GM18519 (cell line): ENCODE data around the gene RILPL1.
"Not testable (repeated sequence)": the region's sequence is repeated elsewhere in the genome, so short reads cannot be mapped to it uniquely, and the experiment has no call there.

Source experiments
- ATAC-seq: cut with Tn5 transposase; IDR thresholded peaks from one replicate; pipeline ENCODE4 v1.9.1; 2021; ENCODE audit warnings: mild to moderate bottlenecking, moderate library complexity; ENCODE audit not compliant: unreplicated experiment, low FRiP score

The RILPL1 gene

DNA sequence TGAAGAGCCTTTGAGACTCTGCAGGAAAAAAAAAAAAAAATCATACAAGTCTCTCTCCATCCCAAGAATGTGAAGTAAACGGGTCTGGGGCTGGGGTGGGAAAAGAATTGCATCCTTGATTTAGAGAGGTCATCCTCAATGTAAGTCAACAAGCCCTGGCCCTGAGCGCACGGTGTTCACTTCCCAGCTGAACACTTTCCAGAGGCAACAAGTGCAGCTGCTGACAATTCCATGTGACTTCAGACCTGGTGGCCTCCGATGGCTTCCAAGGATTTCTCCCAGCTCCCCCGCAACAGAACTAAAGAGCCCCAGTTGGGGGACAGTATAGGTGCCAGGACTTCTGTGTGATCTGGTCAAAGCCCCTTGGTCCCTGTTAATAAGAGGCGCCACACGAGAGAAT, 2.4 kb downstream of the RILPL1 start:
- no peak for ATAC-seq

DNA sequence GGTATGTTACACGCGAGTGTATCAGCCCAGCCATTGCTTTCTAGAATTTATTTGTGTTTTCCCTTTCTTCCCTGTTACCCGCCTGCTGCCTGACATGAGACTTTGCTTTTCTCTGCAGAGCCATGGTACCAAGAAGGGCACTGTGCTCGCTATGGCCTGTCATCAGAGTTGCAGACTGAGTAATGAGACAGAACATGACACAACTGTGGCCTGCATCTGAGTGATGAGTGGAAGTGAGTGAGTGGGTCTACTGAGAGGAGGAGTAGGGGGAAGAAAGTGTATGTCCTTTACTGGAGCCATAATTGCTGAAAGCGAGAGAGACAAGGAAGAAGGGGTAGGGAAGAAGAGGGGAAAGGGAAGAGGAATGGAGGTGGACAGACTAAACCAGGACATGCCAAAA, 2.9 kb downstream of the RILPL1 start:
- ATAC-seq, result no peak

DNA sequence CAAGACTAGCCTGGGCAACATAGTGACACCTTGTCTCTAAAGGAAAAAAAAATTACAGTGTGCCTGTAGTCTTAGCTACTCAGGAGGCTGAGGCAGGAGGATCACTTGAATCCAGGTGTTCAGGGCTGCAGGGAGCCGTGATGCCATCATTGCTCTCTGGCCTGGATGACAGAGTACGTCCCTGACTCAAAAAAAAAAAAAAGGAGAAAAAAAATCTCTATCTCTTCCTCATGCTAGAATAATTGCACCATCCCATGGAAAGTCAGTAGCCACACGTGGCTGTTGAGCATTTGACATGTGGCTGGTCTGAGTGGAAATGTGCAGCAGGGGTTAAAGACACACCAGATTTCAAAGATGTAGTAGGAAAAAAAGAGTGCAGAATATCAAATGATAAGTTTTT, 3.8 kb downstream of the RILPL1 start:
- ATAC-seq, result no peak

DNA sequence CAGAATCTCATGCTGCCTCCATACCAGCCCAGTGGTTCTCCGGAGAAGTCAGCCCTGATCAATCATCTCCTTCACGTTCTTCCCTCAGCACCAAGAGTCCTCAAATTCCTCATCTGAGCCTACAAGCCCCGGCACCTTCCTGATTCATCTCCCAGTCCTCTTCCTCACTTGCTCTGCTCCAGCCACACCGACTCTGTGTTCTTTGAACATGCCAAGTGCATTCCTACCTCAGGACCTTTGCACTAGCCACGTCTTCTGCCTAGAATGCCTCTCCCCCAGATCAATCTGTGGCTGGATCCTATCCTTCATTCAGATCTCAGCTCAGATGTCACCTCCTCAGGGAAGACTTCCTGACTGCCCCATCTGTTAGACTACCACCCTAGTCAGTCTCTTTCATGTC, 4.7 kb downstream of the RILPL1 start:
- no peak for ATAC-seq

DNA sequence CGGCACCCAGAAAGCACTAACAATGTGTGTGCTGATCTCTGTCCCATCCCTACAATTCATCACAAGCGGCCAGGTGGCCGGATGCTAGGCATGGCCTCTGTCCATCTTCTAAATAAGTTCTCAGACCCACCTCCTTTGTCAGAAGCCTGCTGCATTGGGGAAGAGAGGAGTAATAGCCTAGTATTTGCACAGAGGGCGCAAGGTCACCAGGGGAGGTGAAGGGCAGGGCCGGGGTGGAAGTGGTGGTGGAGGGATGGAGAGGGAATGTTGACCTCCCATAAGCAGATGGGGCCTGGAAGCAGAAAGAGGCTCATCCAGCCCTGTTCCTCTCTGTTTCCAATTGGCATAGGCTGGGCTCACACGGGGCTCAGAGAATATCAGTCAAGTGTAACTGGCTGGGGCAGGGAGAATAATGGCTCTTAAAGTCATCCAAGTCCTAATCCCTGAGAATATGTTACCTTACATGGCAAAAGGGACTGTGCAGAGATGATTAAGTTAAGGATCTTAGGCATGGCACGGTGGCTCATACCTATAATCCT, 6.9 kb downstream of the RILPL1 start:
- no peak for ATAC-seq

DNA sequence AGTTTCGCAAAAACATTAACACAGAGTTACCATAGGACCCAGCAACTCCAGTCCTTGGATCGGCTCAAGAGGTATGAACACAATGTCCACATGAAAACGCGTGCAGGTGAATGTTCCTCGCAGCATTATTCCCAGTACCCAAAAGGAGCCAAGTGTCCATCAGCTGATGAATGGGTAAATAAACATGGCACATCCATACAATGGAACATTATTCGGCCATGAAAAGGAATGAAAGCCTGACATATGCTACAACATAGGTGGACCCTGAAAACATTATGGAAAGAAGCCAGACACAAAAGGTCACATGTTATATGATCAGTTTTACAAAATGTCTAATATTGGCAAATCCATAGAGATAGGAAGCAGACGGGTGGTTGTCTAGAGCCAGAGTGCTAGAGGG, 9.1 kb downstream of the RILPL1 start:
- ATAC-seq, result no peak

DNA sequence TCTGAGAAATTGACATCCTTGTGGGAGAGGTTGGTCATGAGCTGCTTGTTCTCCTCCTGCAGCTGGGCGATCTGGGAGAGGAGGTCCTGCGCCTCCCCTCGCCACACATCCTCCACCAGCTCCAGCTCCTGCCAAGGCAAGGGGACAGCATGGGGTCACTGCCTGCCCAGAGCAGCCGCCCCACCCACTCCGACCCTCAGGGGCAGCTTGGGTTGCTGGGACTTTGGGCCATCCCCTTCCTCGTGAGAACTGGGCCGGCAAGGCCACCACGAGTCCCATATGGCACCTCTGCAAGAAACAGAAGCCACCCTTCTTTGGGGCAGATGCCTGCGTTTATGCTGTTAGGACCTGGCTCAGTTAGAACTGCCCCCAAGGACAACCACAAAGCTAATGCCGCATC, 10.0 kb downstream of the RILPL1 start:
- ATAC-seq, result no peak

DNA sequence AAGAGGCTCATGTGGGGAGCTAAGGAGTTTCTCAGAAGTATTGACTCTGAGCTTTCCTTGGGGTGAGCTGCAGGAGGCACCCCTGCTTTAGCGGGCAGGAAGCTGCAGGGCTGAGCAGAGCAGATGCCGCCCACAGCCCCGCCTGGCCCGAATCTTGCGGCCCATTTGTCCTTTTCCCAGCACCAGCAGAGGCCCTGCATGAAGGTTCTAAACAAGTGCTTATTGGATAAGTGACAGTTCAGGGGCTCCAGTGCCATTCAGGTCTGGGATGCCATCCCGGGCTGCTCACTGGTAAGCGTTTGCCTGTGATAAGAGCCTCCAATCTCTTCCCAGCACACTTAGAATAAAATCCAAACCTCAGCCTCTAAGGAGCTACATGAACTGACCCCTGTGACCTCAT, 11.4 kb downstream of the RILPL1 start:
- no peak for ATAC-seq

DNA sequence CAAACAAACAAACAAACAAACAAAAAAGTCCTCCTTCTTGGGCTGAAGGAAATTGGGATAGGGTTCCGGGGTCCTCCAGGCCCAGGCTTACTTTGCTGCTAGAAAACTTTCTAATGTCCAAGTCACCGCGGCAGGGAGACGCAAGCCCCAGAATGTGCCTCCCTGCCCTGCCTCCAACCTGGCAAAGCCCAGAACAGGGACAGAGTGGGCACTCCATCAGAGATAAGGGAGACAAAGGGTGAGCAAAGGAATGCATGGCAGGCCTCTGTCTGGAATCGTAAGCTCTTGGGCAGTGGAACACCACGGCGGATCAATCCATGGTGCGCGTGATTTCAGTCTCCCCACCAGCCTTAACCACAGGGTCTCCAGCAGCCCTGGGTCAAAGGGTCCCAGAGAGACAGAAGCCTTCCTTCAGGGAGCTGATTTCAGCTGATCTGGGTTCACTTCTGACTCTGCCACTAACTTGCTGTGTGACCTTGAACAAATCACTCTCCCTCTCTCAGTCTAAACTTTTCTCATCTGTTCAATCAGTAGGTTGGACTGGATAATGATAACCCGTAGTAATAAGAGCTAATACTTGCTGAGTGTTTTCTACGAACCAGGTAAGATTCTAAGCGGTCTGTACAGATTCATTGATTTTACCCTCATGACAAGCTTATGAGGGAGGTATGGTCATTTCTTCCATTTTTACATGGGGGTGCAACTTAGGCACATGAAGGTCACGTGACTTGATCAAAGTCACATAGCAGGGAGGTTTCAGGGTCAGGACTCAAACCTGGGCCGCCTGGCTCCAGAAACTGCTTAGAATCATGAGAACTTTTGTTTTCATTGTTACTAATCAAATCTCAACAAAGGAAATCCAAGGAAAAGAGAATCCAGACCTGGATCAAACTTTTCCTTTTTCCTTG, 12.7 kb downstream of the RILPL1 start:
- ATAC-seq, result no peak

DNA sequence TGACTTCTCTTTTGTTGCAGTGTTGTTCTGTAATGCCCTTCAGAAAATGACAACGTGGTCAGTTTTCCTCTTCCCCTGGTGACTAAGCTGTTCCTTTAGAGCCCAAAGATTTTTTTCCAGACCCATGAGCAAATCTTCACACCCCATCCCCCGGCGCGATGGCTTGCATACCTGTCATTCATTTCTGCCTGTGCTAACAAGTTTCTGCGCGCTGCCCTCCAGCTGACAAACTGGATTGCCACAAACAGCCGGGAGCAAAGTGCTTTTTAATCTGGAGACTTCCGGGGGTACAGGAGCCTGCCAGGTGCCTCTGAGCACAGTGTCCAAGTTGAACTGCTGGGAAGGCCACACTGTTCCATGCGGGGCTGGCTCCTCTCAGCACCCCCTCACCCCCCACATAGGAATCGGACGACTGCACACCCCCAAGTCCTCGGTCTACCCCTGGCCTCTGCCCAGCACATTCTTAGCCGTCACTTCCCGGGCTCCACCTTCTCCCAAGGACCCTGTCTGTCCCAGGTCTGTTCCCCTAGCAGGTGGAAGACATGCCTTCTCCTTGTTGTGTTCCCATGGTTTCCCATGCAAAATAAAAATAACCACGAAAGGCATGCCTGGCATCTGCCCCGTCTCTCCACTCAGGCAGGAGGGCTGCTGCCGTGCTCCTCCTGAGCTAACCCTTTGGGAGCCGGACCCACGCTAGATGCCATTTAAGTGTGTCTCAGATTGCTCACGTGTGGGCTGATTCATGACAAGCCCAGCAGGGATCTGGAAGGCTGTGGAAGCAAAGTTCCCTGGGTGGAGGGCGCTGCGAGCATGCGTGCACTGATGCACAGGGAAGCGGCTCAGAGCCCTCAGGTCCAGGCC, 14.1 kb downstream of the RILPL1 start:
- ATAC-seq, result no peak

DNA sequence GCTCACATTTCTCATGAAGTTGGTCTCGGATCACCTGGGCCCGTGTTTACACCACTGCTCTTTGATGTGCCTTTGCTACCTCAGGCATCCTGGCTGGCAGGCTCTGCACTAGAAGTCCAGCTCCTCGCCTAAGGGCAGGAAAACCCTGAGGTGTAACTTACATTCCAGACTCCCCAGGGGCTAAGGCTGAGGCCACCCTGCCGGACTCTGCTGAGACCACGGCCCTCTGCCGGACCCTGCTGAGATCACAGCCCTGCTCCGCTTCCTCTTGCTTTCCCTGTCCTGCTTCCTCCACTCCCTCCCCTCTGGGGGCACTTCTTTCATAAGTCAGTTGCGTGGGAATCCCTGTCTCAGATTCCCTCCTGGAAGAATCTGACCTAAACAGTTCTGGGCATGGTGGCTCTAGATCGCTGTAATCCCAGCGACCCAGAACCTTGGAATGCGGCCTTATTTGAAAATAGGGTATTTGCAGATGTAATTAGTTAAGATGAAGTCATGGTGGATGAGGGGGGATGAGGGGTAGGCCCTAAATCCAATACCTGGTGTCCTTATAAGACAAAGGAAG, 17.2 kb downstream of the RILPL1 start:
- ATAC-seq, result no peak

DNA sequence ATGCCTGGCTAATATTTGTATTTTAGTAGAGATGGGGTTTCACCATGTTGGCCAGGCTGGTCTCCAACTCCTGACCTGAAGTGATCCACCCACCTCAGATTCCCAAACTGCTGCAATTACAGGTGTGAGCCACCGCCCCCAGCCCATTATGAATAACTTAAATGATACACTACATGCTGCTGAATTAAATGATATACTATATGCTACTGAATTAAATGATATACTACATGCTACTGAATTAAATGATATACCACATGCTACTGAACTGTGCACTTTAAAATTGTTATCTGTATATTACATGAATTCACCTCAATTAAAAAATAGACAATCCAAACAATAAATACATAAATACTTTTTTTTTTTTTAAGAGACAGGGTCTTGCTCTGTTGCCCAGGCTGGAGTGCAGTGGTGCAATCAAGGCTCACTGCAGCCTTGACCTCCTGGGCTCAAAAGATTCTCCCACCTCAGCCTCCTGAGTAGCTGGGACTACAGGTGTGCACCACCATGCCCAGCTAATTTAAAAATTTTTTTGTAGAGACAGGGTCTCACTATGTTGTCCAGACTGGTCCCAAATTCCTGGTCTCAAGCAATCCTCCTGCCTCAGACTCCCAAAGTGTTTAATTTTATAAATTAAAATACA, 18.8 kb downstream of the RILPL1 start:
- not testable (repeated sequence) for ATAC-seq

DNA sequence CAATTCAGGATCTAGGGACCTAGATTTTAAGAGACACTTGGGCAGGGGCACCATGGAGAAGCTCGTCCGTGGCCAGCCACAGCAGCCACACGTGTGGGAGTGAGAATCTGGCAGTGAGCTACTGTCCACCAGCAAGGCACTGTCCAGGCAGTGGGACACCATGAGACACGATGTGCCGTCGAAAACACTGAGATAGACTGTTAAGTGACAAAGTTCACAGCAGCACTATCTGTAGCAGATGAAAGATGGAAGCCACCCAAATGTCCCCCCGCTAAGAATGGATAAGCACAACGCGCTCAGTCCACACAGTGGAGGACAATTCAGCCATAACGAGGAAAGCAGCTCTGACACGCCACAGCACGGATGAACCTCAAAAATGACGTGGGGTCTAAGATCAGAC, 19.7 kb downstream of the RILPL1 start:
- no peak for ATAC-seq

DNA sequence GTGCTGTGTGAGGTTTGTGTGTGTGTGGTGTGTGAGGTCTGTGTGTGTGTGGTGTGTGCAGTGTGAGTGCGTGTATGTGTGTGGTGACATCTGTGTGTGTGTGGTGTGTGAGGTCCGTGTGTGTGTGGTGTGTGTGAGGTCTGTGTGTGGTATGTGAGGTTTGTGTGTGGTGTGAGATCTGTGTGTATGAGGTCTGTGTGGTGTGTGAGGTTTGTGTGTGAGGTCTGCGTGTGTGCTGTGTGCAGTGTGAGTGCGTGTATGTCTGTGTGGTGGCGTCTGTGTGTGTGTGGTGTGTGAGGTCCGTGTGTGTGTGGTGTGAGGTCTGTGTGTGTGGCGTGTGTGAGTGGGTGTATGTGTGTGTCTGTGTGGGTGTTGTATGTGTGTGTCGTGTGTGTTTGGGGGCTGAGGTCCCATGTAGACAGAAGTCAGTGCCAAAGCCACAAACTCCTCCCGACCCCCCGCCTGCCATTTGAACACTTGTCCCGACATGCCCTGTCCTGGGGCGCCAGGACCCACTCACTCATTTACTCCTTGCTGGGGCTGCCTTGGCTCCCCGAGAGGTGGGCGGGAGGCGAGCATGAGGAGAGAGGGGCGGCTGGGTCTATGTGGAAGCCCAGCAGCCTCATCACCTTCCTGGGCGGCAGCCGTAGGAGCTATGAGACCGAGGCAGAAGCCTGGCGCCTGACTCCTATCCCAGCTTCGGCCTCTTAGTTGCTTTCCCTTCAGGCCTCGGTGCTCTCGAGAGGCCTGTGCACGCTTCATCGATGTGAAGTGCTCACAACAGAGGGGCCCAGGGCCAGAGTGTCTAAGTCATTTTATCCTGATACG, 20.5 kb downstream of the RILPL1 start:
- no peak for ATAC-seq

DNA sequence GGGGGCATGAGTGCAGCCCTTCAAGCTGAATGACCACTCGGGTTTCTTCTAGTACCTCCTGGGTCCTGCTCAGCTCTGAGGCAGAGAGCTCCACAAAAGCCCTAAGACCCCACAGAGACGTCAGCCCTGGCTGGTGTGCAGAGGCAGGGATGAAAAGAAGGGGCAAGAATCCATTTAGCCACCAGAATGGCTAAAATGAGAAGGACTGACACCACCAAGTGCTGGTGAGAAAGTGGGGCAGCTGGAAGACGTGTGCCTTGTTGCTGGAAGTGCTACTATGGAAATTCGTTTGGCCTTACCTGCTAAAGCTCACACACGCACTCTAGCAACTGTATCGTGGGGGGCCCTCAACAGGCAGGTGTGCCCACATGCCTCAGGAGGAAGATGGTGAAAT, 26.7 kb downstream of the RILPL1 start:
- ATAC-seq, result no peak

DNA sequence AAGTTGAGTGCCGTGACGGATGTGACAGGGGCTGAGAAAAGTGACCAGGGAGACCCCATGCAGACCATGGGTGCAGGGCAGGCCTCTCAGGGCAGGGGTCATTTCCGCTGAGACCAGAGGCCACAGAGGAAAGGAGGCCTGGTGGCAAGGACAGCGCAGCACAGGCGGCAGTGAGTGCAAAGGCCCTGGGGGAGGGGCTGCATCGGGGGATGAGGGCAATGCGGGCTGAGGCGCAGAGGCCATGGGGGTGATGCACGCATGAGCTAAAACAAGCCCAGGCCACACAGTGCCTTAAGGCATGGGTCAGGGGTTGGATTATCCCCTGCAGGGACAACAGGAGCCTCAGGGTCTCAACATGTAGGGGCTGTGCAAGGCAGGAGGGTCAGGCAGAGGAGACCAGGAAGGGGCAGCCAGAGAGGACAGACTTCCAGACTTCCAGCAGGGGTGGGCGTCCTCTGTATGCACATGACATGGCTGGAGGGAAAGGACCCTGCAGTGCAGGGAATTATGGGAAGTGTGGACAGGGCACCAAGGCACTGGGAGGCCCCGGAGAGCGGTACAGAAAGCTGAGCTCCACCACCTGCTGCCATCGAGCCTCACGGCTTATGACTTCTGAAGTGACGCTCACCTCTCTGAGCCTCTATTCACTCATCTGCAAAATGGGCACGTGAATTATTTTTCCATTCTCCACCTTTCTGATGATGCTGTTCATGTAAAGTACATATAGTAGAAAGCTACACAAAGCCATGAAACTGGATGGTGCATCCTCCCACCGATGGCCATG, 27.3 kb downstream of the RILPL1 start:
- ATAC-seq, result no peak

DNA sequence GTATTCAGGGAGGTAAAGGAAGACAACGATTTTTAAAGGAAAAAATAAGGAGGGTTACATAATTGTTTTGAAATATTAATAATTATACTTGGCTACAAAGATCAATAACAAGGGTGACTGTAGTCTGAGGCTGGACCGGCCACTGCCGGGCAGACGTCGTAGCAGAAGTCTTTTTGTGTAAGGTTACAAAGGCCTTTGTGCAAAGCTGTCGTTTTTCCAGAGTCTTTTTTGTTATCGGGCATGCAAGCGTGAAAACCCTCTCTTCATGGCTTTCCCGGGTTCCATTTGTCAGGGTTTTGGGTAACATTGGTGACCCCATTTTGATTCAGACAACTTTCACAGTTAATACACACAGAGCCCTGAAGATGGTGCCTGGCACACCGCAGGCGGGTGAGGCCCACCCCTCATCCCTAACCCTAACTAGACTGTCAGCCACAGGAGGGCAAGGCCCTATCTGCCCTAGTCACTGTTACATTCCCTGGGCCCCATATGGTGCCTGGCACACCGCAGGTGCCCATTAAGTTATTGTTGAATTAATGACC, 31.3 kb downstream of the RILPL1 start:
- ATAC-seq, result no peak

DNA sequence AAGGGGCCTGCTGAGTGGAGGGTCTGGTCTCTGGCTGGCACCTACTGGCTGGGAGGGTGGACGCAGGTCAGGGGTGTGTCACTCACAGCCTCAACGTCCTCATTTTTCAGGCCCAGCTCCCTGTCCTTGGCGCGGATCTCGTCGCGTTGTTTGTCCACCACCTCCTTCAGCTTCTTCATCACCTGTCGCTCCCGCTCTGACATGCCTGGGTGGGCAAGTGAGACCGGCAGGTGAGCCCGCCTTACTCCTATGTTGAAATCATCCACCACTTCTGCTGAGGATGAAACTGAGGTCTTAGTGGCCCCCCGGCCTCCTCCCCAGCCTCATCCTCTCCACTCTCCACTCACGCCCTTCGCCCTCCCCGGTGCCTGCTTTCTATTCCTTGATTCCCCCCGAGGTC, 34.2 kb downstream of the RILPL1 start:
- no peak for ATAC-seq
